Measurements from ENCODE around the gene SLC4A3.

SLC4A3 gene

GRCh38 chr2:219641390-219642068, 14.1 kb downstream of the SLC4A3 start:
- no peak for DNase-seq
- Histone ChIP-seq H2BK120ac (ENCODE audit: low read depth, low read length) (no peak overlapping the region), H2AK5ac (ENCODE audit: low read length) (no peak overlapping the region), H3K18ac (ENCODE audit: low read length) (no peak overlapping the region), H3K27ac (ENCODE audit: low read depth, low read length) (no peak overlapping the region), H3K79me1 (ENCODE audit: low read length) (no peaks in the 10 kb centered on the region), H3K36me3 (ENCODE audit: control insufficient read depth, insufficient read depth, low read length) (no peaks in the 10 kb centered on the region), H3K4me2 (ENCODE audit: low read length) (no peak overlapping the region), H2BK5ac (ENCODE audit: low read length) (no peak overlapping the region), H2BK15ac (replicated peaks; ENCODE audit: low read depth) (no peak overlapping the region), H4K5ac (ENCODE audit: low read length) (no peak overlapping the region), H3K27me3 (ENCODE audit: insufficient read depth, low read length, poor library complexity) (no peaks in the 10 kb centered on the region), H3K23ac (ENCODE audit: low read length) (no peak overlapping the region), H3K56ac (ENCODE audit: low read length) (no peak overlapping the region), H3K4me3 (ENCODE audit: low read length) (no peak overlapping the region), H3K9ac (ENCODE audit: low read length) (no peak overlapping the region), H3K4me1 (ENCODE audit: control insufficient read depth, low read depth, low read length) (peaks cover 7% of the 10 kb centered on the region), H4K8ac (ENCODE audit: low read depth, low read length) (no peak overlapping the region), H3K4ac (ENCODE audit: low read depth, low read length) (no peak overlapping the region), H3K79me2 (ENCODE audit: control insufficient read depth, insufficient read depth, low read length) (no peaks in the 10 kb centered on the region)
- WGBS (ENCODE audit: extremely low coverage, insufficient coverage, low lambda C conversion rate) = no CpG with 5 or more reads among the region's 7 CpGs

DNA sequence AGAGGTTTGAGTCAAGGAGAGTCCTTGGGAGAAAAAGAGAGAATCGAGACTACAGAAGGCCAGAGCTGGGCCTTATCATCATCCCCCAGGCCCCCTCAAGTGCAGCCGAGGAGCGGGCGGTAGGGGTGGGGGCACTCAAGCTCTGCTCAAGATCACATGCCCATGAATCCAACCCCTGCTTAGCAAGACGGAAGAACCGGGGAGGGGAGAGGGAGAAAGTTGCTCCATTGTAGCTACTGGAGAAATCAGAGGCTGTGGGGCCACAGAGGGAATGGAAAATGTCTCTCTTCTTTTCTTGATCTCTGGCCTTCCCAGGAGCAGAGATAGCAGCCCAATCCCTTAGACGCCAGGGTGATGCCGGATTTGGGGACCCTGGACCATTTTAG, 14.6 kb downstream of the SLC4A3 start:
- Histone ChIP-seq H2BK15ac (replicated peaks; ENCODE audit: low read depth) (no peak overlapping the region), H4K5ac (ENCODE audit: low read length) (no peak overlapping the region), H2BK5ac (ENCODE audit: low read length) (no peak overlapping the region), H3K36me3 (ENCODE audit: control insufficient read depth, insufficient read depth, low read length) (no peaks in the 10 kb centered on the region), H3K27me3 (ENCODE audit: insufficient read depth, low read length, poor library complexity) (no peaks in the 10 kb centered on the region), H2BK120ac (ENCODE audit: low read depth, low read length) (no peak overlapping the region), H4K8ac (ENCODE audit: low read depth, low read length) (no peak overlapping the region), H3K56ac (ENCODE audit: low read length) (no peak overlapping the region), H3K4me2 (ENCODE audit: low read length) (no peak overlapping the region), H3K23ac (ENCODE audit: low read length) (no peak overlapping the region), H3K27ac (ENCODE audit: low read depth, low read length) (no peak overlapping the region), H3K4me3 (ENCODE audit: low read length) (no peak overlapping the region), H3K79me1 (ENCODE audit: low read length) (no peaks in the 10 kb centered on the region), H3K4ac (ENCODE audit: low read depth, low read length) (no peak overlapping the region), H3K9ac (ENCODE audit: low read length) (no peak overlapping the region), H2AK5ac (ENCODE audit: low read length) (no peak overlapping the region), H3K18ac (ENCODE audit: low read length) (no peak overlapping the region), H3K4me1 (ENCODE audit: control insufficient read depth, low read depth, low read length) (peaks cover 7% of the 10 kb centered on the region), H3K79me2 (ENCODE audit: control insufficient read depth, insufficient read depth, low read length) (no peaks in the 10 kb centered on the region)
- WGBS (ENCODE audit: extremely low coverage, insufficient coverage, low lambda C conversion rate) = no CpG with 5 or more reads among the region's 8 CpGs
- DNase-seq = no peak

DNA sequence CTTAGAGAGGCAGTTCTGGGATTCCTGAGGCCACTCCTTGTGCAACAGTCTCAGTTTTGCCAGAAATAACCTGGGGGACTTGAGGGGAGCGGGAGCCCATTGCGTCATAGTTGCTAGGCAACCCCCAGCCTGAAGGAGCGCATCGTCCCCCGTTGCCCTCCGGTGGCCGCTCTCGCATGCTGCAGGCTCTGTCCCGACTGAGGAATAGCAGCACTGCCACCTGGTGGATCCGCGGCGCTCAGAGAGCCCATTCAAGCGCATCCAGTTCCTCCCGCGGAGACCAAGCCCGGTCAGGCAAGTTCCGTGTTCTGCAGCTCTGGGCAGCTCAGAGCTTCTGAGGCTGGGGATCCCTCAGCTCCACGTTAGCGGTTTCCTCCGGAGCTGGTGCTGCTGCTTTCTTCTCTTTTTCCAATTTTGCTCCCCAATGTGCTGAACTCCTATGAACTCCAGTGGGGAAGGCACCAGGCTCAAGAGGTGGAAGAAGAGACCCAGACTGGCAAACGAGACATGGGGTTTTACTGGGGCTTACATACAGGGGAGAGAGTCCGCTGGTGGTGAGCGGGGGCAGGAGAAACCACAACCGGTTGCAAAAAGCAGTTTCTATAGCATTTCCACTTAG, 15.1 kb downstream of the SLC4A3 start:
- DNase-seq = peak; percentile 97

DNA sequence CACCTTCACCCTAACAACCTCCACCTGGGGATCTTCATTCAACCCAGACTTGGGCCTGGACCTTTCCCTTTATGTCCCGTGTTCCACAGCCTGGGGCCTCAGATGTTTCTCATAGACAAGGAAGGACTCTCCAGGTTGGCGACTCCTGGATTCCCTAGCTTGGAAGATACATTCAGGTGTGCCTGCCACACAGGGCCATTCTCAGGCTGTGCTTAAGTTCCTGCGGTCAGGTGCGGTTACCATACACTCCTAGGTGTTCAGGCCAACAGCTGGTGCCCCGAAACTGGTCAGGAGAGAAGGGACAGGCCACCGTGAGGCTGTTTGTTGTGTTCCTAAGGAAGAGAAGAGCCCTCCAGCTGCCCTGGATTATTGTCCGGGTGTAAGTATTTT, 15.6 kb downstream of the SLC4A3 start:
- no peak overlapping the region for H2BK15ac ChIP-seq (replicated peaks; ENCODE audit: low read depth)
- no peak overlapping the region for H3K4ac ChIP-seq (ENCODE audit: low read depth, low read length)
- no peak overlapping the region for H2BK5ac ChIP-seq (ENCODE audit: low read length)
- H3K4me3 ChIP-seq (ENCODE audit: low read length) = no peak overlapping the region
- no peak overlapping the region for H3K23ac ChIP-seq (ENCODE audit: low read length)
- H2AK5ac ChIP-seq (ENCODE audit: low read length) = no peak overlapping the region
- H2BK120ac ChIP-seq (ENCODE audit: low read depth, low read length) = no peak overlapping the region
- peak overlapping the region; percentile 28 for H3K56ac ChIP-seq (ENCODE audit: low read length)
- H3K27ac ChIP-seq (ENCODE audit: low read depth, low read length) = no peak overlapping the region
- DNase-seq = no peak
- whole genome bisulfite sequencing (ENCODE audit: extremely low coverage, insufficient coverage, low lambda C conversion rate) = no CpG with 5 or more reads among the region's 7 CpGs
- no peak overlapping the region for H4K8ac ChIP-seq (ENCODE audit: low read depth, low read length)
- H3K4me2 ChIP-seq (ENCODE audit: low read length) = no peak overlapping the region
- H3K18ac ChIP-seq (ENCODE audit: low read length) = no peak overlapping the region
- H3K36me3 ChIP-seq (ENCODE audit: control insufficient read depth, insufficient read depth, low read length) = no peaks in the 10 kb centered on the region
- H3K27me3 ChIP-seq (ENCODE audit: insufficient read depth, low read length, poor library complexity) = no peaks in the 10 kb centered on the region
- H3K79me2 ChIP-seq (ENCODE audit: control insufficient read depth, insufficient read depth, low read length) = no peaks in the 10 kb centered on the region
- no peaks in the 10 kb centered on the region for H3K79me1 ChIP-seq (ENCODE audit: low read length)
- no peak overlapping the region for H4K5ac ChIP-seq (ENCODE audit: low read length)
- no peak overlapping the region for H3K9ac ChIP-seq (ENCODE audit: low read length)
- peaks cover 7% of the 10 kb centered on the region for H3K4me1 ChIP-seq (ENCODE audit: control insufficient read depth, low read depth, low read length)

More for the DNA sequence above, 15.1 kb downstream of the SLC4A3 start:
- Histone ChIP-seq H3K79me2 (ENCODE audit: control insufficient read depth, insufficient read depth, low read length) (no peaks in the 10 kb centered on the region), H3K27ac (ENCODE audit: low read depth, low read length) (no peak overlapping the region), H2AK5ac (ENCODE audit: low read length) (no peak overlapping the region), H4K5ac (ENCODE audit: low read length) (peak overlapping the region; percentile 77), H2BK5ac (ENCODE audit: low read length) (no peak overlapping the region), H3K4me2 (ENCODE audit: low read length) (no peak overlapping the region), H3K56ac (ENCODE audit: low read length) (peak overlapping the region; percentile 40), H3K4me3 (ENCODE audit: low read length) (no peak overlapping the region), H2BK120ac (ENCODE audit: low read depth, low read length) (no peak overlapping the region), H3K79me1 (ENCODE audit: low read length) (no peaks in the 10 kb centered on the region), H2BK15ac (replicated peaks; ENCODE audit: low read depth) (no peak overlapping the region), H3K23ac (ENCODE audit: low read length) (no peak overlapping the region), H3K4ac (ENCODE audit: low read depth, low read length) (no peak overlapping the region), H3K36me3 (ENCODE audit: control insufficient read depth, insufficient read depth, low read length) (no peaks in the 10 kb centered on the region), H4K8ac (ENCODE audit: low read depth, low read length) (no peak overlapping the region), H3K27me3 (ENCODE audit: insufficient read depth, low read length, poor library complexity) (no peaks in the 10 kb centered on the region), H3K9ac (ENCODE audit: low read length) (peak overlapping the region; percentile 3), H3K18ac (ENCODE audit: low read length) (no peak overlapping the region), H3K4me1 (ENCODE audit: control insufficient read depth, low read depth, low read length) (peaks cover 7% of the 10 kb centered on the region)
- WGBS (ENCODE audit: extremely low coverage, insufficient coverage, low lambda C conversion rate) = no CpG with 5 or more reads among the region's 24 CpGs

- Histone ChIP-seq H2AK5ac (ENCODE audit: low read length) (no peak overlapping the region), H2BK15ac (replicated peaks; ENCODE audit: low read depth) (no peak overlapping the region), H2BK120ac (ENCODE audit: low read depth, low read length) (no peak overlapping the region), H3K9ac (ENCODE audit: low read length) (no peak overlapping the region), H3K36me3 (ENCODE audit: control insufficient read depth, insufficient read depth, low read length) (no peaks in the 10 kb centered on the region), H2BK5ac (ENCODE audit: low read length) (no peak overlapping the region), H3K4me2 (ENCODE audit: low read length) (no peak overlapping the region), H3K4ac (ENCODE audit: low read depth, low read length) (no peak overlapping the region), H3K56ac (ENCODE audit: low read length) (no peak overlapping the region), H3K79me1 (ENCODE audit: low read length) (no peaks in the 10 kb centered on the region), H3K79me2 (ENCODE audit: control insufficient read depth, insufficient read depth, low read length) (no peaks in the 10 kb centered on the region), H3K27me3 (ENCODE audit: insufficient read depth, low read length, poor library complexity) (no peaks in the 10 kb centered on the region), H3K18ac (ENCODE audit: low read length) (no peak overlapping the region), H4K5ac (ENCODE audit: low read length) (no peak overlapping the region), H3K4me1 (ENCODE audit: control insufficient read depth, low read depth, low read length) (peaks cover 7% of the 10 kb centered on the region), H4K8ac (ENCODE audit: low read depth, low read length) (no peak overlapping the region), H3K27ac (ENCODE audit: low read depth, low read length) (no peak overlapping the region), H3K4me3 (ENCODE audit: low read length) (no peak overlapping the region), H3K23ac (ENCODE audit: low read length) (no peak overlapping the region)
- peak; percentile 76 for DNase-seq
- WGBS (ENCODE audit: extremely low coverage, insufficient coverage, low lambda C conversion rate) = no CpG with 5 or more reads among the region's 14 CpGs
Measured at GRCh38 chr2:219643788-219644398, 16.5 kb downstream of the SLC4A3 start.
